Aorta (tissue), 5 donors: ENCODE data around the gene AKAP8. TPM values are rescaled to one million over a fixed set of nuclear protein-coding genes. Genes with fewer than 3 reads are reported as not detected.

Experiments used
- ATAC-seq: fragments of 200-7000 bp; cut with Tn5 transposase; one replicate; pipeline ENCODE4 v1.9.1; 2022; ENCODE audit warnings: moderate library complexity; ENCODE audit not compliant: low FRiP score
- DNase-seq, 2 donors: peaks; one replicate each; pipeline ENCODE4 v3.0.0-alpha.2; 2020
- H3K27ac ChIP-seq, 2 donors: one replicate each; pipeline ENCODE4 v1.5.1; 2013; ENCODE audit warnings: low read length in 2 of 2, mild to moderate bottlenecking in 2 of 2, moderate library complexity in 2 of 2, control low read depth in 1 of 2, inconsistent platforms in 1 of 2, low read depth in 1 of 2
- H3K27me3 ChIP-seq, 2 donors: one replicate each; pipeline ENCODE4 v1.6.1; 2013; ENCODE audit warnings: control low read depth in 1 of 2, low read length in 1 of 2, mild to moderate bottlenecking in 1 of 2, moderate library complexity in 1 of 2; ENCODE audit not compliant: insufficient read depth in 2 of 2, control insufficient read depth in 1 of 2
- H3K36me3 ChIP-seq, 2 donors: one replicate each; pipeline ENCODE4 v1.6.1; 2013; ENCODE audit warnings: control low read depth in 1 of 2, low read length in 1 of 2, mild to moderate bottlenecking in 1 of 2; ENCODE audit not compliant: insufficient read depth in 2 of 2, control insufficient read depth in 1 of 2
- H3K4me1 ChIP-seq, 2 donors: one replicate each; pipeline ENCODE4 v1.6.1; 2013; ENCODE audit warnings: low read length in 2 of 2, control low read depth in 1 of 2, mild to moderate bottlenecking in 1 of 2, moderate library complexity in 1 of 2; ENCODE audit not compliant: insufficient read depth in 2 of 2, control insufficient read depth in 1 of 2
- H3K4me3 ChIP-seq, 2 donors: one replicate each; pipeline ENCODE4 v1.5.1; 2013; ENCODE audit warnings: low read length in 2 of 2, control low read depth in 1 of 2, mild to moderate bottlenecking in 1 of 2
- H3K9me3 ChIP-seq: one replicate; pipeline ENCODE4 v1.6.1; 2013; ENCODE audit warnings: mild to moderate bottlenecking, low read length; ENCODE audit not compliant: control insufficient read depth
- WGBS, 2 donors: extraction: QIAGEN DNeasy Blood & Tissue Kit; methylation state at CpG; one replicate each; pipeline ENCODE4 v1.1.7; 2013; 5-methylcytosine and 5-hydroxymethylcytosine counted together
- intact Hi-C, 2 donors: fragments of 100-400 bp; cut with DNase I; formaldehyde crosslinking; loops; one replicate each; pipeline versions ENCODE4 v1.14.2 to v1.15.0; 2022
- polyA plus RNA-seq, 2 donors: library from polyadenylated mRNA; stranded (reverse); fragments of 200-250 nt; gene quantifications; one replicate each; pipeline ENCODE4 v1.2.3, GENCODE V29; 2013
- total RNA-seq, 2 donors: library from RNA; stranded (reverse); fragmentation: NEBNext Ultra II Directional; extraction: Animal tissue kit (Norgen Biotek cat#: 25700); gene quantifications; one replicate each; pipeline ENCODE4 v1.2.1, GENCODE V29; 2021
- donor health status: healthy with polysubstance abuse.
- donor health status: Bipolar disorder and iron deficiency.
- donor health status: DM: no; HTN: no; CAD: no.
- donor health status: DM: no; HTN: no; CAD: no.
- donor health status: DM: yes; HTN: yes; CAD: no.

AKAP8 gene
- total and polyA plus RNA-seq, 4 donors, result 7.5 to 48.1 (median 28.7) TPM

- intact Hi-C loops, result loop anchor here in 1 of 2 donors (10.0 kb wide), 1 partner anchor 132 kb away; no protein-coding TSS in a partner anchor
- H3K36me3 ChIP-seq, result peaks cover 0 to 7% of the 10 kb centered on the region in 2 donors
- WGBS, 2 donors, result 96 to 98% methylated on average over 6 of the region's 6 CpGs
Observed at GRCh38 chr19:15423130-15423529, 43.5 kb upstream of the AKAP8 start.

GRCh38 chr19:15422296-15423075 lies 42.9 kb upstream of the AKAP8 start:
- Histone ChIP-seq H3K36me3 (peaks cover 0 to 7% of the 10 kb centered on the region in 2 donors), H3K4me1 (no peaks in the 10 kb centered on the region), H3K9me3 (no peaks in the 10 kb centered on the region), H3K4me3 (no peak overlapping the region), H3K27me3 (no peaks in the 10 kb centered on the region), H3K27ac (peak overlapping the region in 1 of 2 donors; percentile 7)
- intact Hi-C loops, result loop anchor here in 1 of 2 donors (10.0 kb wide), 1 partner anchor 132 kb away; no protein-coding TSS in a partner anchor
- WGBS, 2 donors, result 87 to 88% methylated on average over 21 to 22 of the region's 22 CpGs
- DNase-seq (no peak), ATAC-seq (no peak)

More at GRCh38 chr19:15423130-15423529, 43.5 kb upstream of the AKAP8 start:
- no peak overlapping the region for H3K4me3 ChIP-seq
- no peaks in the 10 kb centered on the region for H3K4me1 ChIP-seq
- no peak overlapping the region for H3K27ac ChIP-seq
- no peak for DNase-seq
- no peaks in the 10 kb centered on the region for H3K9me3 ChIP-seq
- ATAC-seq, result no peak
- H3K27me3 ChIP-seq, result no peaks in the 10 kb centered on the region

GRCh38 chr19:15421721-15422260 lies 42.2 kb upstream of the AKAP8 start:
- intact Hi-C loops, result loop anchor here in 1 of 2 donors (10.0 kb wide), 1 partner anchor 133 kb away; no protein-coding TSS in a partner anchor
- Histone ChIP-seq H3K4me1 (no peaks in the 10 kb centered on the region), H3K4me3 (no peak overlapping the region), H3K27me3 (no peaks in the 10 kb centered on the region), H3K27ac (peak overlapping the region in 1 of 2 donors; percentile 46), H3K36me3 (peaks cover 0 to 7% of the 10 kb centered on the region in 2 donors), H3K9me3 (no peaks in the 10 kb centered on the region)
- WGBS, 2 donors, result 9 to 17% methylated on average over 15 of the region's 15 CpGs
- DNase-seq, result no peak
- ATAC-seq, result no peak

GRCh38 chr19:15421136-15421695 lies 41.6 kb upstream of the AKAP8 start:
- no peaks in the 10 kb centered on the region for H3K9me3 ChIP-seq
- peaks cover 0 to 5% of the 10 kb centered on the region in 2 donors for H3K36me3 ChIP-seq
- WGBS, 2 donors, result 48 to 51% methylated on average over 12 of the region's 12 CpGs
- H3K27ac ChIP-seq, result no peak overlapping the region
- H3K4me3 ChIP-seq, result no peak overlapping the region
- DNase-seq (no peak), ATAC-seq (no peak)
- intact Hi-C loops, result loop anchor here in 1 of 2 donors (10.0 kb wide), 1 partner anchor 134 kb away; no protein-coding TSS in a partner anchor
- no peaks in the 10 kb centered on the region for H3K27me3 ChIP-seq
- no peaks in the 10 kb centered on the region for H3K4me1 ChIP-seq

- Histone ChIP-seq H3K4me3 (no peak overlapping the region), H3K27me3 (no peaks in the 10 kb centered on the region), H3K4me1 (no peaks in the 10 kb centered on the region), H3K9me3 (no peaks in the 10 kb centered on the region), H3K27ac (no peak overlapping the region), H3K36me3 (peaks cover 0 to 2% of the 10 kb centered on the region in 2 donors)
- intact Hi-C loops, result loop anchor here (1.0 to 10.0 kb wide), 4 partner anchors 33 to 138 kb away; partner anchors contain the start of gene AKAP8 (in 1 of the 2)
- no peak for ATAC-seq
- WGBS, 2 donors, result 8 to 10% methylated on average over 16 of the region's 16 CpGs
- no peak for DNase-seq
Observed at GRCh38 chr19:15419413-15420025, 39.9 kb upstream of the AKAP8 start.

- ATAC-seq (peak; percentile 97), DNase-seq (peak; percentile 99)
- Histone ChIP-seq H3K4me3 (peak within 1 kb of the TSS; percentile 77 to 86), H3K27me3 (no peaks in the 10 kb centered on the region), H3K36me3 (no peaks in the 10 kb centered on the region), H3K27ac (peak within 1 kb of the TSS; percentile 62 to 93), H3K4me1 (no peaks in the 10 kb centered on the region), H3K9me3 (no peaks in the 10 kb centered on the region)
- 0 to 1% methylated on average over 51 to 61 of the region's 61 CpGs for WGBS, 2 donors
- intact Hi-C loops, result loop anchor here (1.0 to 5.0 kb wide), 3 partner anchors 34 to 139 kb away; partner anchors contain the start of gene AKAP8 (in 1 of the 2)
Observed at GRCh38 chr19:15418579-15419412, 39.2 kb upstream of the AKAP8 start, which contains the start of gene AKAP8L. Gene AKAP8L (minus strand): TSS chr19:15418988. CDS start chr19:15418923, 65 bp downstream.

- peak overlapping the region; percentile 77 to 86 for H3K4me3 ChIP-seq
- intact Hi-C loops, result loop anchor here (2.0 to 5.0 kb wide), 2 partner anchors 35 to 139 kb away; no protein-coding TSS in a partner anchor
- no peak for DNase-seq
- no peaks in the 10 kb centered on the region for H3K9me3 ChIP-seq
- peaks cover 0 to 3% of the 10 kb centered on the region in 2 donors for H3K4me1 ChIP-seq
- WGBS, 2 donors, result 0% methylated on average over 16 of the region's 16 CpGs
- H3K36me3 ChIP-seq, result no peaks in the 10 kb centered on the region
- H3K27me3 ChIP-seq, result no peaks in the 10 kb centered on the region
- peak overlapping the region; percentile 62 to 93 for H3K27ac ChIP-seq
- no peak for ATAC-seq
Observed at GRCh38 chr19:15418231-15418578, 38.6 kb upstream of the AKAP8 start.
